B cell (primary cell): ENCODE results near the gene GDF11. TPM values are rescaled to one million over a fixed set of nuclear protein-coding genes. Genes with fewer than 3 reads are reported as not detected.

Experiments
- ATAC-seq: fragments of 200-7000 bp; cut with Tn5 transposase; one replicate; pipeline ENCODE4 v1.10.0; 2021; ENCODE audit warnings: low read depth, mild to moderate bottlenecking, moderate number of reproducible peaks, moderate library complexity
- CTCF ChIA-PET: fragments of 350-600 bp; sonication (Branson Sonifier 250); formaldehyde crosslinking; loops from one replicate; lab custom pipeline; 2021; ENCODE audit warnings: antibody characterized with exemption, inconsistent platforms; lab: Charles Lee
- POLR2A ChIA-PET: fragments of 350-600 bp; sonication (Branson Sonifier 250); formaldehyde crosslinking; loops from one replicate; lab custom pipeline; 2021; ENCODE audit warnings: antibody characterized with exemption; lab: Charles Lee
- DNase-seq: peaks from one replicate; pipeline ENCODE4 v3.0.0; 2013
- H2AFZ ChIP-seq: 2 replicates; pipeline ENCODE4 v1.6.1; 2012; ENCODE audit warnings: mild to moderate bottlenecking, low read depth, low read length; ENCODE audit not compliant: insufficient read depth, poor library complexity, severe bottlenecking
- H3K27ac ChIP-seq, 2 donors: 1 replicate in 1 of 2; 2 replicates in 1 of 2; pipeline ENCODE4 v1.5.1; 2012 to 2013; ENCODE audit warnings: low read length in 2 of 2, mild to moderate bottlenecking in 2 of 2, moderate library complexity in 1 of 2
- H3K27me3 ChIP-seq, 4 experiments: fragments of 200-600 bp in 1 of 4; sonication (generic) in 1 of 4; replicated peaks in 1 of 4; 1 replicate in 2 of 4; 2 replicates in 2 of 4; pipeline versions ENCODE4 v1.6.1 to v1.7.0; 2013 to 2016; ENCODE audit warnings: low read length in 3 of 4, mild to moderate bottlenecking in 2 of 4, mixed read lengths in 1 of 4, moderate library complexity in 1 of 4; ENCODE audit not compliant: insufficient read depth in 4 of 4, control insufficient read depth in 3 of 4; ENCODE audit errors: control extremely low read depth in 1 of 4
- H3K36me3 ChIP-seq, 2 experiments: replicated peaks in 1 of 2; 1 replicate in 1 of 2; 2 replicates in 1 of 2; pipeline versions ENCODE4 v1.6.1 to v1.7.1; 2013; ENCODE audit warnings: low read length in 1 of 2; ENCODE audit not compliant: insufficient read depth in 2 of 2, control insufficient read depth in 1 of 2; ENCODE audit errors: control extremely low read depth in 1 of 2, extremely low read depth in 1 of 2
- H3K4me1 ChIP-seq, 2 donors: fragments of 200-600 bp in 1 of 2; sonication (generic) in 1 of 2; 1 replicate in 1 of 2; 2 replicates in 1 of 2; pipeline versions ENCODE4 v1.5.1 to v1.6.1; 2013 to 2017; ENCODE audit warnings: low read length in 2 of 2; ENCODE audit not compliant: control insufficient read depth in 2 of 2, insufficient read depth in 2 of 2
- H3K4me2 ChIP-seq: replicated peaks from 2 replicates; pipeline ENCODE3; 2012; ENCODE audit warnings: mild to moderate bottlenecking, low read depth, low read length; ENCODE audit not compliant: poor library complexity, severe bottlenecking
- H3K4me3 ChIP-seq, 5 experiments: fragments of 200-600 bp in 1 of 5; sonication (generic) in 1 of 5; 1 replicate in 3 of 5; 2 replicates in 2 of 5; pipeline versions ENCODE4 v1.5.1 to v1.7.0; 2011 to 2016; ENCODE audit warnings: low read length in 4 of 5, mild to moderate bottlenecking in 4 of 5, low read depth in 2 of 5, control low read depth in 1 of 5, moderate library complexity in 1 of 5; ENCODE audit not compliant: insufficient read depth in 1 of 5; ENCODE audit errors: control extremely low read depth in 1 of 5, extremely low read depth in 1 of 5
- H3K79me2 ChIP-seq: fragments of 200-600 bp; sonication (generic); one replicate; pipeline ENCODE4 v1.6.0; 2016; ENCODE audit warnings: low read length; ENCODE audit not compliant: control insufficient read depth, insufficient read depth
- H3K9ac ChIP-seq: fragments of 200-600 bp; sonication (generic); 2 replicates; pipeline ENCODE4 v1.6.1; 2017; ENCODE audit warnings: mild to moderate bottlenecking, low read length, moderate library complexity
- H3K9me3 ChIP-seq, 3 donors: one replicate each; pipeline versions ENCODE4 v1.6.1 to v1.7.1; 2013; ENCODE audit warnings: low read length in 2 of 3; ENCODE audit not compliant: control insufficient read depth in 2 of 3, insufficient read depth in 1 of 3; ENCODE audit errors: control extremely low read depth in 1 of 3
- H4K20me1 ChIP-seq: 2 replicates; pipeline ENCODE4 v1.6.0; 2012; ENCODE audit warnings: mild to moderate bottlenecking, low read length; ENCODE audit not compliant: insufficient read depth, control insufficient read depth, poor library complexity, severe bottlenecking
- H3K27ac Mint-ChIP-seq: one replicate; pipeline ENCODE4 v1.8.0; 2021; ENCODE audit warnings: mixed read lengths
- H3K27me3 Mint-ChIP-seq: one replicate; pipeline ENCODE4 v1.8.0; 2021; ENCODE audit warnings: mixed read lengths
- H3K4me1 Mint-ChIP-seq: one replicate; pipeline ENCODE4 v1.8.0; 2021; ENCODE audit warnings: mixed read lengths
- H3K4me3 Mint-ChIP-seq: one replicate; pipeline ENCODE4 v1.8.0; 2021; ENCODE audit warnings: mixed read lengths
- H3K9me3 Mint-ChIP-seq: one replicate; pipeline ENCODE4 v1.8.0; 2022; ENCODE audit warnings: mixed read lengths; ENCODE audit not compliant: insufficient read depth
- EZH2 ChIP-seq: IDR thresholded peaks from 2 replicates; pipeline ENCODE4 v1.6.1; 2012; ENCODE audit warnings: borderline replicate concordance, low read depth, mild to moderate bottlenecking, moderate library complexity, low read length; ENCODE audit not compliant: insufficient read depth, poor library complexity, severe bottlenecking
- WGBS: methylation state at CpG from one replicate; pipeline ENCODE4 v1.1.5; 2013; ENCODE audit warnings: missing lambda C conversion rate; ENCODE audit not compliant: insufficient coverage; 5-methylcytosine and 5-hydroxymethylcytosine counted together
- intact Hi-C: fragments of 100-400 bp; cut with micrococcal nuclease; formaldehyde crosslinking; loops from one replicate; pipeline ENCODE4 v1.10.0; 2022
- polyA plus RNA-seq: library from polyadenylated mRNA; depleted of rRNA; stranded (reverse); fragments of >200 nt; gene quantifications from 2 replicates; pipeline ENCODE4 v1.2.3, GENCODE V29; 2012
- small RNA-seq: library from RNA; depleted of rRNA; stranded (forward); fragments of <200 nt; gene quantifications from one replicate; pipeline ENCODE3, GENCODE V24; 2012; ENCODE audit warnings: low replicate concordance, low read depth; ENCODE audit not compliant: insufficient read length
- total RNA-seq, 2 donors: library from RNA; stranded (reverse); fragments of 120-200 nt in 1 of 2; gene quantifications; 1 replicate in 1 of 2; 2 replicates in 1 of 2; pipeline versions ENCODE4 v1.2.3 to v1.2.4, GENCODE V29; 2013 to 2022
- TF ChIP-seq, protein P1 (sequence below): fragments of 200-600 bp; IDR thresholded peaks from one replicate; pipeline ENCODE4 v1.8.0; 2022; ENCODE audit warnings: antibody characterized with exemption, mild to moderate bottlenecking

Gene GDF11
- total and polyA plus RNA-seq, 2 donors (not counting 1 experiment from before 2014, with no cell fraction given) = 4.4 to 11.3 TPM

DNA sequence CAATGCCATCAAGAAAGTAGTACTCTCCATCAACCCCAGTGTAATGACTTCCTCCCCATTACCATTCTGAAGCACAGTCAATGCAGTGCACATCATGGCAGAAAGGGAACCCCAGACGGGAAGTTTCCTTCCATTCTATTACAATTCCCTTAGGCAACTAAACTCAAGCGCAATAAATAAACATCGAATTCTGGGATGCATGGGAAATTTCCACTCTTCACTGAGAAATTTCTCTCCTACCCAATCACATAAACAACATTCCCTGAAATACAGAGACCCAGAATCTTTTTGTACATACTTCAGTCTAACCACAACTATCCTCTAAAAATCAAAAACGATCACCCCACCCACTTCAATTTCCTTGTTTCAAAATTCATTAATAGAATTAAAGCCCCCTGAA lies 54.6 kb downstream of the GDF11 start:
- H3K27ac ChIP-seq = no peak overlapping the region
- H3K9me3 ChIP-seq = no peaks in the 10 kb centered on the region
- H3K27ac Mint-ChIP-seq = no peak overlapping the region
- no peaks in the 10 kb centered on the region for H3K4me1 ChIP-seq
- peaks cover 20 to 86% of the 10 kb centered on the region in 2 experiments for H3K36me3 ChIP-seq
- H3K4me2 ChIP-seq = no peak overlapping the region
- no peak overlapping the region for H2AFZ ChIP-seq
- H3K4me1 Mint-ChIP-seq = no peaks in the 10 kb centered on the region
- no peak overlapping the region for H3K9ac ChIP-seq
- POLR2A ChIA-PET = no interaction called here
- intact Hi-C loops = loop anchor here (1.0 to 2.0 kb wide), 2 partner anchors 59 to 73 kb away; no protein-coding TSS in a partner anchor
- CTCF ChIA-PET = interaction anchor here (1.0 to 2.3 kb wide), 8 partner anchors 9 to 137 kb away, joined by 3 to 26 read pairs (median 4); partner anchors contain the start of genes CD63 and GDF11
- no peak overlapping the region for H3K4me3 ChIP-seq
- WGBS = 100% methylated on average over 2 of the region's 4 CpGs
- no peak for DNase-seq
- no peak for ATAC-seq
- peaks cover 43% of the 10 kb centered on the region for H3K79me2 ChIP-seq
- TF ChIP-seq, protein P1, sequence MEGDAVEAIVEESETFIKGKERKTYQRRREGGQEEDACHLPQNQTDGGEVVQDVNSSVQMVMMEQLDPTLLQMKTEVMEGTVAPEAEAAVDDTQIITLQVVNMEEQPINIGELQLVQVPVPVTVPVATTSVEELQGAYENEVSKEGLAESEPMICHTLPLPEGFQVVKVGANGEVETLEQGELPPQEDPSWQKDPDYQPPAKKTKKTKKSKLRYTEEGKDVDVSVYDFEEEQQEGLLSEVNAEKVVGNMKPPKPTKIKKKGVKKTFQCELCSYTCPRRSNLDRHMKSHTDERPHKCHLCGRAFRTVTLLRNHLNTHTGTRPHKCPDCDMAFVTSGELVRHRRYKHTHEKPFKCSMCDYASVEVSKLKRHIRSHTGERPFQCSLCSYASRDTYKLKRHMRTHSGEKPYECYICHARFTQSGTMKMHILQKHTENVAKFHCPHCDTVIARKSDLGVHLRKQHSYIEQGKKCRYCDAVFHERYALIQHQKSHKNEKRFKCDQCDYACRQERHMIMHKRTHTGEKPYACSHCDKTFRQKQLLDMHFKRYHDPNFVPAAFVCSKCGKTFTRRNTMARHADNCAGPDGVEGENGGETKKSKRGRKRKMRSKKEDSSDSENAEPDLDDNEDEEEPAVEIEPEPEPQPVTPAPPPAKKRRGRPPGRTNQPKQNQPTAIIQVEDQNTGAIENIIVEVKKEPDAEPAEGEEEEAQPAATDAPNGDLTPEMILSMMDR = no peak
- no peak for TF ChIP-seq EZH2
- H4K20me1 ChIP-seq = peaks cover 34% of the 10 kb centered on the region
- no peaks in the 10 kb centered on the region for H3K27me3 ChIP-seq
- no peaks in the 10 kb centered on the region for H3K9me3 Mint-ChIP-seq
- no peaks in the 10 kb centered on the region for H3K27me3 Mint-ChIP-seq
- no peak overlapping the region for H3K4me3 Mint-ChIP-seq

Small RNA genes lying within 50 kb of the gene (small RNA-seq; reads per million reads assigned to genes)
- gene AC009779.1 = not detected
- gene RF00017 = not detected

Other genes starting within 250 kb of the GDF11 start
- gene OR6C4, start 193.5 kb upstream of the GDF11 start, total RNA-seq = not detected in 2 replicates
- not detected in 2 replicates for gene OR6C4, start 193.5 kb upstream of the GDF11 start, polyA plus RNA-seq
- gene OR2AP1, start 170.7 kb upstream of the GDF11 start, total RNA-seq = 0.17 TPM in 1 of 2 replicates, not detected in the other
- not detected in 2 replicates for gene OR2AP1, start 170.7 kb upstream of the GDF11 start, polyA plus RNA-seq
- not detected in 2 replicates for gene OR10P1, start 106.2 kb upstream of the GDF11 start, total RNA-seq
- not detected in 2 replicates for gene OR10P1, start 106.2 kb upstream of the GDF11 start, polyA plus RNA-seq
- gene ITGA7, start 35.2 kb upstream of the GDF11 start, total RNA-seq = 2.4 and 2.7 TPM in 2 replicates
- 3.3 and 5.2 TPM in 2 replicates for gene ITGA7, start 35.2 kb upstream of the GDF11 start, polyA plus RNA-seq
- gene BLOC1S1, start 27.1 kb upstream of the GDF11 start, total RNA-seq = 67.1 and 71.1 TPM in 2 replicates
- gene BLOC1S1, start 27.1 kb upstream of the GDF11 start, polyA plus RNA-seq = 176 and 229 TPM in 2 replicates
- 37.8 and 38.1 TPM in 2 replicates for gene RDH5, start 22.7 kb upstream of the GDF11 start, total RNA-seq
- gene RDH5, start 22.7 kb upstream of the GDF11 start, polyA plus RNA-seq = 32.6 and 34.0 TPM in 2 replicates
- 104 TPM in 2 replicates for gene CD63, start 14.1 kb upstream of the GDF11 start, total RNA-seq
- 43.0 and 52.0 TPM in 2 replicates for gene CD63, start 14.1 kb upstream of the GDF11 start, polyA plus RNA-seq
- 42.8 and 46.4 TPM in 2 replicates for gene SARNP, start 74.6 kb downstream of the GDF11 start, total RNA-seq
- 22.6 and 33.3 TPM in 2 replicates for gene SARNP, start 74.6 kb downstream of the GDF11 start, polyA plus RNA-seq
- gene ORMDL2, start 74.9 kb downstream of the GDF11 start, total RNA-seq = 41.9 and 43.1 TPM in 2 replicates
- gene ORMDL2, start 74.9 kb downstream of the GDF11 start, polyA plus RNA-seq = 13.3 and 22.7 TPM in 2 replicates
- 35.4 and 38.4 TPM in 2 replicates for gene DNAJC14, start 86.5 kb downstream of the GDF11 start, total RNA-seq
- 6.4 and 11.0 TPM in 2 replicates for gene DNAJC14, start 86.5 kb downstream of the GDF11 start, polyA plus RNA-seq
- 0.12 and 0.42 TPM in 2 replicates for gene MMP19, start 99.8 kb downstream of the GDF11 start, total RNA-seq
- gene MMP19, start 99.8 kb downstream of the GDF11 start, polyA plus RNA-seq = not detected in 2 replicates
- 38.3 and 39.2 TPM in 2 replicates for gene PYM1, start 184.8 kb downstream of the GDF11 start, total RNA-seq
- 17.9 and 22.5 TPM in 2 replicates for gene PYM1, start 184.8 kb downstream of the GDF11 start, polyA plus RNA-seq
- gene DGKA, start 188.0 kb downstream of the GDF11 start, total RNA-seq = 238 and 239 TPM in 2 replicates
- gene DGKA, start 188.0 kb downstream of the GDF11 start, polyA plus RNA-seq = 269 and 302 TPM in 2 replicates
- 0.32 and 0.90 TPM in 2 replicates for gene PMEL, start 222.9 kb downstream of the GDF11 start, total RNA-seq
- 0.13 and 0.46 TPM in 2 replicates for gene PMEL, start 222.9 kb downstream of the GDF11 start, polyA plus RNA-seq
- gene CDK2, start 223.7 kb downstream of the GDF11 start, total RNA-seq = 32.7 and 32.8 TPM in 2 replicates
- gene CDK2, start 223.7 kb downstream of the GDF11 start, polyA plus RNA-seq = 10.8 and 21.7 TPM in 2 replicates
- 96.1 and 111 TPM in 2 replicates for gene RAB5B, start 231.0 kb downstream of the GDF11 start, total RNA-seq
- 34.9 and 42.1 TPM in 2 replicates for gene RAB5B, start 231.0 kb downstream of the GDF11 start, polyA plus RNA-seq